CD4-positive, alpha-beta T cell treated with Interferon alpha-2 for 1 hour (primary cell): ENCODE data around the gene GLCE.
A peak's percentile ranks its signal among the peaks of the same experiment; 100 is the strongest.
"Not testable (repeated sequence)": the region's sequence is repeated elsewhere in the genome, so short reads cannot be mapped to it uniquely, and the experiment has no call there.

Experiments used
- DNase-seq, 2 donors: peaks; one replicate each; pipeline ENCODE4 v3.0.0-alpha.2; 2020 to 2022

GLCE gene

DNA sequence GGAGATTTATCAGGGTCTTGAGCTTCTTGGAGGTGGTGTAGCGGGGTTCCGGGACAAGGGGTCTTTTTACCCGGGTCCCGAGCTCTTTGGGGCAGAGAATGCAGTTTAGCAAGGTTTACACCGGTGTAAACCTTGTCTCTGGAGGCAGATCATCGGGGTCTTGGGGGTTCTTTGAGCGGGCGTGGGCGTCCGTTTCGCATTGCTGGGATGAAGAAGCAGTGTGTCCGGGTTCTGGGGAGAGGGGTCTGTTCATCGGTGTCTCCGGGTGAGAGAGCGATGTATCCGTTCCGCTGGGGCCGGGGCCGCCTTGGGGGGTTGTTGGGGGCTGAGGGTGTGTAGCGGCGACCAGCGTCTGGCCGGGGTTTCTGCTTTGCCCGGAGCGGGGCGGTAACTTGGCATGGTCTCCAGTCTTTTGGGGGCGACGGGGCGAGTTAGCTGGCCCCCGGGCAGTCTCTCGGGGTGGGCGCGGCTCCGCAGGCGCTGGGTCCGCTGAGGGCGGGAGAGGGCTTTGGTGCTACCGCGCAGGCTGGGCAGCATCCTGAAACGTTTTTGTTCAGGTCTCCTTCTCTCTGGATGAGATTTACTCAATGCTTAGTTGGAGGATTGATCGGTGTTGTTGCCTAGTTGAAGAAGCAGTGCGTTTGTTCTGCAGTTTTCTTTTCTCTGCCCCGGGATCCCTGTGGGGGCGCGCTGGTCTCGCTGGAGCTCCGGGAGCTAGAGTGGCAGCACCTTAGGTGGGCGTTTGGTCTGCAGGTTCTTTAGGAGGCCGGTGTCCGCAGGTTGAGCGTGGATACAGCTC is 843 bp downstream of the GLCE start:
- peak in 1 of 2 donors; percentile 14 for DNase-seq

DNA sequence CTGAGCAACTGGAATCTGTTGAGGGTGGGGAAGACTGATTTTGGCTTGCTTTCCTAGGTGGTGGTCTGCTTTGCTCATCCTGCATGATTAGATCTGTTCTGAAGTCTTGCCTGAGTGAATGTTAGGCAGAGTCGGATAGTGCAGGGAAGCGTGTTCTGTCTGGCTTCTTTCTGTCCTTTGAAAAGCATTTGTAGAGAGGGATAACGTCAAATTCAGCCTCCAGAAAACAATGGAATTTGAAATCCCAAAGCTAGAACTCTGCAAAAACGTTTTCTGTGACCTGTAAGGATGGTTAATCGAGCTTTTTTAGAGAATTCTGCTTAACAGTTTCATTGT is 1.4 kb downstream of the GLCE start:
- no peak for DNase-seq

DNA sequence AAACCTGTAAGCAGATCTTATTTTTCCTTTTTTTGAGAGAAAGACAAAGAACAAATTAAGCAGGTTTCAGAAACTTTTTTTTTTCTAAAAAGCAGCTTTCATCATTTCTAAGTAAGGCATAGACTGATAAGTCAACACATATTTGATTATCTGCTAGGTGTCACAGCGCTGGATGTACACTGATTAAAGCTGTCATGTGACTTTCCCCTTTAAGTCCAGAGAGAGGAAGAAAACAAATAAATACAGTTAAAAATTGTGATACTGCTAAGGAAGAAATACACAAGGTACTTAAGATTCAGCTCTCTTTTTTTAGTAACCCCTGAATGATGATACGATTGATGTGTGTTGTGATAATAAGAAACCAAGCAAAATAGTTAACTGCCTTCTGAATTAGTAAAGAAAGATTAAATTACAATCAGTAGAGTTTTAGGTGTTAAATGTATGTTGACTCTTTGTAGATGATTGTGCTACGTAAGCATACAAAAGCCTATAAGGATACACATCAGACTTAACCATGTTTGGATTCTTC is 2.8 kb downstream of the GLCE start:
- DNase-seq, result no peak

DNA sequence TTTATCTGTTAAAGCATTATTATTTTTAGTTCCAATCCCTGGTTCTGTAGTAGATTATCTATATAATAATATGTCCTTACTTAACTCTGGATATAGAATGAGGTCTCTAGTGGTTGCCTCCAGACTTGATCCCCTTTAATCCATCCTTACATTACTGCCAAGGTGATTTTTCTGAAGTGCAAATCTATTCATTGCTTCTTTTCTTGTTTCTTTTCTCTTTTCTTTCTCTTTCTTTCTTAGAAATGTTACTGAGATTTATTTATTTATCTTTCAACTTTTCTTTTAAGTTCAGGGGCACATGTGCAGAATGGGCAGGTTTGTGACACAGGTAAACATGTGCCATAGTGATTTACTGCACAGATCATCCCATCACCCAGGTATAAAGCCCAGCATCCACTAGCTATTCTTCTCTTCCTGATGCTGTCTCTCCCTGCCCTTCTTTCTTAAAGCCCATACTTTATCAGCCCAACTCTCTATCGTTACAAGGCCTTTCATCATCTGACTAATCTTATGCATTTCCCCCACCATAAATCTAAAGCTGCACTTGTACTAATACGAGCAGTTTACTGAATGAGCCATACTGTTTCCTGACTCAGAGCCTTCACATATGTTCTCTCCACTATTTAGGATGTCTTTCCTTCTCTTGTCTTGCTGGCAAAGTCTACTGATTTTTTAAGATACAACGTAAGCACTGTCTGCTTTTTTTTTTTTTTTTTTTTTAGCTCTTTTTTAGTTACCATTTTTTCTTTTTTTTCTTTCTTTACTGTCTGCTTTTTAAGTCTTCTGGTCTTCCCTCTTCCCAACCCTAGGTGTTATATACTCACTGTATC is 4.6 kb downstream of the GLCE start:
- no peak for DNase-seq

DNA sequence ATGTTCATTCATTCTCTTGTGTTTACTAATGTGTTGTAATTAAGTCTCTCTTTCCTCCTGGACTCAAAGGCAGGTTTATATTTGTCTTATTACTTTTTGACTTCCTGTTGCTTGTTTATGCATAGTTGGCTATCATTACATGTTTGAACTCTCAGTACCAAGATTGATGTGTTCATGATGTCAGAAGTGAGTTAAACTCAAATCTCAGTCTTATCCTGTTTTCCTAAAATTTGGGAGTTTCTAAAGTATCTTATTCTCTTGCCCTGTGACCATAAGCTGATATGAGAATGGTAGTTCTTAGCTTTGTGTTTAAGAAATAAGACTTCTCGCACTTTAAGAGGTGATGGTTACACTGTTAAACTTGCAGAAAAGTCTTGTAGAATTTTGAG is 5.2 kb downstream of the GLCE start:
- DNase-seq, result no peak

DNA sequence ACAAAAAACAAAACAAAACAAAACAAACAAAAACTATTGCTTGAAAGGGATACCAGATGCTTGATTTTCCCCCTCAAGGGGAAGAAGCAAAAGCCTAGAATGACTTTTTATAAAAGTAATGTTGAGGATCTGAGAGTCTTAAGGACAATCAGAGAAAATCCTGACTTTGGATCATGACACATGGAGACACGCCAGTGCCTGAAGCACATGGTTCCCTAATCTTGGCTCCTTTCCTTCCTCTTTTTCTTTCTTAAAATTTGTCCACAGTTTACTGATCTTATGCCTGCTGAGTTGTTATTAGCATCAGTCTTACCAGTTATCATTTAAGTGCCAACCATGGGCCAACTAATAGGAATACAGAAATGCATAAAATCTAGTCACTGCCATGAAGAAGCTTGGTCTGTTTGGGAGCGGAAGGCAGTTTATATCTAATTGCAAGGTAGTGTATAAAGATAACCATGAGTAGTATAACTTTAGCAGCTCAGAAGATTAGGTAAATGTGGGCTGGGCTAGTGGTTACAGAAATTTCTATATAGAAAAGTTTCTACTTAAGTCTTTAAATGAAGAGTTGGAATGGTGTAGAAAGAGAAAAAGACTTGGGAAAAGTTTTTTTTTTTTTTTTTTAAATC is 6.9 kb downstream of the GLCE start:
- DNase-seq, result no peak

DNA sequence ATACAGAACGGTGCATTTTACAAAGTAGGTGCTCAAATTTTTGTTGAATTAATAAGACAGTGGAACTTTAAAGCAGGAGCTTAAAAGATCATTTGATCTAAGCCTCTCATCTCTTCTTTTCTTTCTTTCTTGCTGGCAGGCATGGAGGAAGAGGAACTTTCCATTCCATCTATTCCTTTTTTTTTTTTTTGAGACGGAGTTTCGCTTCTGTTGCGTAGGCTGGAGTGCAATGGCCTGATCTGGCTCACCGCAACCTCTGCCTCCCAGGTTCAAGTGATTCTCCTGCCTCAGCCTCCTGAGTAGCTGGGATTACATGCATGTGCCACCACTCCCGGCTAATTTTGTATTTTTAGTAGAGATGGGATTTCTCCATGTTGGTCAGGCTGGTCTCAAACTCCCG is 7.9 kb downstream of the GLCE start:
- DNase-seq, result not testable (repeated sequence)

DNA sequence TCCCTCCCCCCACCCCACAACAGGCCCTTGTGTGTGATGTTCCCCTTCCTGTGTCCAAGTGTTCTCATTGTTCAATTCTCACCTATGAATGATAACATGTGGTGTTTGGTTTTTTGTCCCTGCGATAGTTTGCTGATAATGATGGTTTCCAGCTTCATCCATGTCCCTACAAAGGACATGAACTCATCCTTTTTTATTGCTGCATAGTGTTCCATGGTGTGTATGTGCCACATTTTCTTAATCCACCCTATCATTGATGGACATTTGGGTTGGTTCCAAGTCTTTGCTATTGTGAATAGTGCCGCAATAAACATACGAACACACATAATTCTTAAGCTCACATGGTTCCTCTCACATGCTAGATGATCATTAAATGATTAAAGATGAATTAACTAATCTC is 9.1 kb downstream of the GLCE start:
- not testable (repeated sequence) for DNase-seq

DNA sequence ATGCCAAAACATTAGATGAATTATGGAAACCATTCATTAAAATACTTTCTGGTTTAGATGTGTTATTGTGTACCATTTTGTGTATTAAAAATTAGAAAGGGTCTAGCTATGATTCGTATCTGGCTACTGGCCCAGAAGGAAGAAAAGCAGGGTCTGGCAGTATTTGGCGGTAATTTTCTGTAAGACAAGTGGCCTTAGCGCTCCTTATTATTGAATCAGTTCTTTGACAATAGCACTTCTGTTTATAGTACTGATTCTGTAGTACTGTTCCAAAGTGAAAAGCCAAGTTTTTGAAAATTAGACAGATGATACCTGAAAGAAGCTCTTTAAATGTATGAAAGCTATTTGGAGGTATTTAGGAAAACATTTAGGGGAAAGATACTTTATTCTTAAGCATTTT is 10.2 kb downstream of the GLCE start:
- no peak for DNase-seq

DNA sequence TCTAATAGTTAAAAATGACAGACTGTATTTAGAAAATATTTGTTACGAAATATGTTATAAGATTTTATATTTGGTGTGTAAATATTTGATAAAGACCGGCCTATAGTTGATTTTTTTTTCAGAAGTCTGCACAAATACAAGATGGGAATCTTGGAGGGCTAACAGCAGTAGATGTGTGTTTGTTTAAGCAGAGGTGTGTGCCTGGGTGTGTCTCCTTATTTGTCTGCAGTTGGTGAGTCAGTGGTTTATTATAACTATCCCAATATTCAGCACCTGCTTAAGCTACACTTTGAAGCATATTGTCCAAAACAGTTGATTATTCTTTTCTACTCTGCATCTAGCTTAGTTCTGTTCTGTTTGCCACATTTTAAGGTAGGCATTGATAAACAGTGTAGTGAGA is 12.4 kb downstream of the GLCE start:
- no peak for DNase-seq

DNA sequence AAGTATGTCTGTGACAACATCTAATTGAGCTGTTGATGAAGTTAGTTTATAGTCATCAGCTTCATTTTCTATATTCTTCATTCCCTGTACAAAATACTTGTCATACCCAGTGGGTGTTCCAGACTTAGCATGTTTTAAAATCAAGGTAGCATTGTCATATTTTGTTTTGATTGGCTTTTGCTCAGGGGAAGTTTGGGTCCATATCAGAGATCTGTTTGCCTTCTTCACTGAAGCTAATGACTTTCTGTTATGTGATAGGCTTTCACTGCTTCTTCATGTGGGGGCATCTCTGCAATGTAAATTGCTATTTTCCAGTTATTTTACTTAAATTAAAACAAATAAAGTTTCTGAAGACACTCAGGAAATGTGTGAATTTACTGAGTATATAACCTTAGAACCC is 15.1 kb downstream of the GLCE start:
- no peak for DNase-seq

DNA sequence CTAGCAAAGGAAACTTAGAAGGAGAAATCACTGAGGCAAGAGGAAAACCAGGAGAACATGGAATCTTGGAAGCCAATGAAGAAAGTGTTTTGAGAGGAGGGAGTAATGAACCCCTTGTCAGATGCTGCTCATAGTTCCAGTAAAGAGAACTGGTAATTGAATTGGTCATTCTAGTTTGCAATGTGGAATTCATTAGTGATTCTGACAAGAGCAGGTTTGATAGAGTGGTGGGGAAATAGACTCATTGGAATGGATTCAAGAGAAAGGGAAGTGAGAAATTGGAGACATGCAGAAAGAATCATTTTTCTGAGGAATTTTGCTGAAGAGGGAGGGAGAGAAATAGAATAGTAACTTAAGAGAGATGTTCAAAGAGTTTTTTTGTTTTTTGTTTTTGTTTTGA is 21.0 kb downstream of the GLCE start:
- no peak for DNase-seq

DNA sequence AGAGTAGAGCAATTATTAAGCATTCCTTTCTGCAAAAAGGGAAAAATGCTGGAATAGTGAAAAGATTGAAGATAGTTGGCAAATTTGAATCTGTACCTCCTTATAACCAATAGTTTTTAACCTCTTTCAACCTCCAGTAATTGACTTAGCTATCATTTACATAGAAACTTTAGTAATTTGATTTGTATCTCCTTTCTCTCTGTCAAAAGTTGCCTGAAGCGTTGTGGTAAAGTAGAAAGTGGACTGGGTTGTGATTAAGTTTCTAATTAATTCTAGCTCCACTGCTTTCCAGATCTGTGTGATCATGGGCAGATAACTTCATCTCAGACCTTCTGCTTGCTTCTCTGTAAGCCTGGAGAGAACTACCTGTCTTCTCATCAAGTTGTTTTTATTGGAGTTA is 24.8 kb downstream of the GLCE start:
- no peak for DNase-seq

DNA sequence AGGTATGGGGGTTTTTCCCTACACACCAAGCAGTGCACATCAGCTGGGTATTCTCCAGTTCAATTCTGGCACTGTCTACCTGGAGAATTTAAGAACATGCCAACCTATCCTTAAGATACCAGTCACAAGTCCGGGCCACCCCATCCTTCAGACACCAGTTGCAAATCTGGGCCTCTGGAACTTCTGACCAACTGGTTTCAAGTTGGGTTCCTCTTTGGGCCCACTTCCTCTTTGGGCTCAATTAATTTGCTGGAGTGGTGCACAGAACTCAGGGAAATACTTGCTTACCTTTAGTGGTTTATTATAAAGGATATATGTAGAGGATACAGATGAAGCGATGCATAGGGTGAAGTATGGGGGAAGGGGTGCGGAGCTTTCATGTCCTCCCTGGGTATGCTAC is 25.3 kb downstream of the GLCE start:
- DNase-seq, result no peak

DNA sequence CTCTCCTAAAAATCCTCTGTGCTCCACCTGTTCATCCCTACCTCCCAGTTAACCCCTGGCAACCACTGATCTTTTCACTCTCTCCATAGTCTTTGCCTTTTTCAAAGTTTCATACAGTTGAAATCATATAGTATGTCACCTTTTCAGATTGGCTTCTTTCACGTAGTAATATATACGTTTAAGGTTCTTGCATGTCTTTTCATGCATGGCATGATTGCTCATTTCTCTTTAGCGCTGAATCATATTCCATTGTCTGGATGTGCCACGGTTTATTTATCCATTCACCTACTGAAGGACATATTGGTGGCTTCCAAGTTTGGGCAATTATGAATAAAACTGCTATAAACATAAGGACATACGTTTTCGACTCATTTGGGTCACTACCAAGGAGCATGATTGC is 28.7 kb downstream of the GLCE start:
- no peak for DNase-seq

DNA sequence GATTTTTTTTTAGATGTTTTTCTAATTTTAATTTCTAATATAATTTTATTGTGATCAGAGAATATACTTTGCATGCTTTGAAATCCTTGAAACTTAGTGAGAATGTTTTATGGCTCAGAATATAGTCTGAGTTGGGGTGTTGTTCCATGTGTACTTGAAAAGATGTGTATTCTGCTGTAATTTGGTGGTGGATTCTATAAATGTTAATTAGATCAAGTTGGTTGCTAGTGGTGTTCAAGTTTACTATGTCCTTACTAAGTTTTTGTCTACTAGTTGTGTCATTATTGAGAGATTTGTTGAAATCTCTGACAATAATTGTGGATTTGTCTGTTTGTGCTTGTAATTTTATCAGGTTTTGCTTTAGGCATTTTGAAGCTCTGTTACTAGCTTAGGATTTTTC is 29.7 kb downstream of the GLCE start:
- DNase-seq, result no peak

DNA sequence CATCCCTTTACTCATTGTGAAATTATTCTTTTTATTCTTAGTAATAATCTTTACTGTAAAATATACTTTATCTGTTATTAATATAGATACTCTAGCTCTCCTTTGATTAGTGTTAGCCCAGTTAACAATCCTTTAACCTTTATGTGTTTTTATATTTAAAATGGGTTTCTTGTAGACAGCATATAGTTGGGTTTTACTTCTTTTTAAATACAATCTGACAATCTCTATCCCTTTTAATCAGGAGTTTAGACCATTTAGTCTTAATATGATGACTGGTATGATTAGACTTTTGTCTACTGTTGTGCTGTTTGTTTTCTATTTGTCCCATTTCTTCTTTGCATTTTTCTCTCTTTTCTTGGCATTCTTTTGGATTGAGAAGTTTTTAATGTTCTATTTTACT is 30.1 kb downstream of the GLCE start:
- no peak for DNase-seq

DNA sequence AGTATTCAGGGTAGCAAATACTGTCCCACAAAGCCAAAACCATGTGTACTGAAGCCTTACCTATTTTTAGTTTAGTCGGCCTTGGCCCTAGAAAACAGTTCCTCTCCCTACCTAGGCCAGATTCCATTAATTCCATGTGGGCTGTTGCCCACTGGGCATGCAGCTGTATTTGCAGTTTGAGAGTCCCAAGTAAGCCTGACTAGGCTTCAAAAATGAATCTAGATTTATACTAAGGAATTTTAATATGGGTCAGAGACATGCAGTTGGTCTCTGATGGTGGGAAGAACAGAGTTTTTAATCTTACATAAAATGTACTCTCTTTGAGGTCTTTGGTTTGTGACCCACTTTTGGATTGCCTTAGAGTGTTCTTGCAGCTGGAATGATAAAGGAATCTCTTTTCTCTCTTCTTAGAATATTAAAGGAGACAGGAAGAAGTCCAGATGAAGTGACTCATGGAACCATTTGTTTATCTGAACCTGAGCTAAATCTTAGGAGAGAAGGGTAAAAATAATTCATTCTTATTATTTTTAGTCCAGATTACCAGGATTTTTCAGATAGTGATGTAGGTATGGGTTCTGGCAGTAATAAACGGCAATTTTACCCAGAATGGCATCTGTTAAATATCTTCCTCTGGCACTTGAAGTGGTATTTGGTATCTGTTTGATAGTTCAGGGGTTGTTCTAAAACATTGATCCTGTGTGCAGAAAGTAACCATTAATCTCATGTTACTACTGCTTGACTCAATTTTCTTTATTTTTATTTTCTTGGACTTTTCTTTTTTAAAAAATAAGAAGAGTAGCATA is 33.8 kb downstream of the GLCE start:
- no peak for DNase-seq

DNA sequence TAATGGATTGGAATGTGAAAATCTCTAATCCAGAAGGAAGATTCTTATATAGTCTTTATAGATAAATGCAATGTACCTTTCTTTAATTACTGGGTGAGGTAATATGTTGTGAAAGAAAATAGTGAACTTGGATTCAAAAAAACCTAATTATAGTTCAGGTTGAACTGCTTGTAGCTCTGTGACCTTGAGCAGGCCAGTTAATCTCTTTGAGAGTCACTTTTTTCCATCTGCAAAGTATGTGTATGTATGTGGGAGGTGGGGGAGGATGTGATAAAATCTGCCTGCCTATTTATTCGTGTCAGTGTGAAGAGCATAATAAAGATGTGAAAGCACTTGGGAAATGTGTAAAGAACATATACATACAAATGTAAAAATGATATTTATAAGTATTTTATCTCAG is 34.4 kb downstream of the GLCE start:
- DNase-seq, result no peak

DNA sequence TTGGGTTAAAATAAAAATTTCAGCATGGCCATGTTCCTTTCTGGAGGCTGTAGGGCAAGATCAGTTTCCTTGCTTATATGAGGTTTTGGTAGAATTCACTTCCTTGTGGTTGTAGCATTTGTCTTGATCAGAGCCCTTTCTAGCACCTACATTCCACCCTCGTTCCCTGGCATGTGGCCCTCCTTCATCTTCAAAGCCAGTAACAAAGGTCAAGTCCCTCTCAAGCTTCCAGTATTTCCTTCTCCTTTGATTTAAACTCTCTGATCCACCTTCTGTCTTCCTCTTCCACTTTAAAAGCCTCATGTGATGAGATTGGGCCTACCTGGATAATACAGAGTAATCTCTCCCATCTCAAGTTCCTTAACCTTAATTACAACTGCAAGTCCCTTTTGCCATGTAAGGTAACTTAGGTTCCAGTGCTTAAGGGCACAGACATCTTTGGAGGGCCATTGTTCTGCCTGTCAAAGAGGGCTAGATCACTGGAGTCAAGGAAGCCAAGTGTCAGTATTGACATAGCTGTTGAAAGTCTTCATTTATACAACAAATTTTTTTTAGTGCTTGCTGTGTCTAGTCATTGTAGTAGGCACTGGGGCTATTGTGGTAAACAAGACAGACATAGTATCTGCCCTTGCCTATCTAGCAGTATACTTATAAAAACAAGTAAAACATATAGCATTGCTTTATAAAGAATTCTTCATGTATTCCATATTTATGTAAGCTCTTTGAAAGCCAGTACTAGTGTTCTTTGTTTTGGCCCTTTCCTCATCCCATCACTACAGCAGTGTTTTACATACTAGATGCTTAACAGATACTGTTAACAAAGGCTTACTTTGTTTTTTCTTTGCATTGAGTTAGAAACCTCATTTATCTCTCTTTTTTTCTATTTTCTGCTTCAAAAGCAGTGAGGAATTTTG is 40.7 kb downstream of the GLCE start:
- DNase-seq, result no peak

DNA sequence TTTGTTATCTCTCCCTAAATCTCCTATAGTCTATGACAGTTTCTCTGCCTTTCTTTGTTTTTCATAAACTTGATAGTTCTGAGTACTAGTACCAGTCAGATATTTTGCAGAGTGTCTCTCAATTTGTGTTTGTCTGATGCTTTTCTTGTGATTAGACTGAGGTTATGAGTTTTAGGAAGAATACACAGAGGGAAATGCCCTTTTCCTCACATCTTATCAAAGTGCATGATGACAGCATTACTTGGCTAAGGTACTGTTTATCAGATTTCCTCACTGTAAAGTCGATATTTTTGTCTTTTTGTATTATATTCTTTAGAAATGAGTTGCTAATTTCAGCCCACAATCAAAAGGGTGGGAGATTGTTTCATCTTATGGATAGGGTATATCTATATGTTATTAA is 45.6 kb downstream of the GLCE start:
- DNase-seq, result no peak

DNA sequence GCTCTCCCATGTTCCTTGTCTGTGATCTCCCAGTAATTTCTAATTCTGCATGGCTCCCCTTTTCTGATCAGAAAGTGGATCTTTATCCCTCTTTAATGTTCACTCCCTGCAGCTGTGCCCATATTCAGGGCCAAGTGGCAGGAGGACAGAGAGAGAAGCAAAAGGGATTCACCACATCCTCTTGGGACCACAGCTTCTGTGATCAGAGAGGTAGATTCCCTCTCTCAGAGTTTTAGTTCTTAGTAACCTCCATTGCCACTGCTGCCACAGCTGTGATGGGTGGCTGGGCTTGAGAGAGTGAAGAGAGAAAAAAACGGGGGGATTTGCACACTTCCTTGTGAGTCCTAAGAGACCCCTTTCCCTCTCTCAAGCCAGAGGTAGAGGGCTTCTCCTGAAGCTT is 49.2 kb downstream of the GLCE start:
- no peak for DNase-seq
